Fibroblast of lung (primary cell): Measurements from ENCODE around the gene BRINP2. TPM values are rescaled to one million over a fixed set of nuclear protein-coding genes. Genes with fewer than 3 reads are reported as not detected.

Source experiments
- DNase-seq, 2 donors: peaks; one replicate each; pipeline versions ENCODE4 v3.0.0 to v3.0.0-alpha.2; 2010; ENCODE audit warnings: low read depth in 2 of 2
- H2AFZ ChIP-seq: 2 replicates; pipeline ENCODE4 v1.5.1; 2012; ENCODE audit warnings: low read length, control low read depth, inconsistent platforms
- H3K27ac ChIP-seq: 2 replicates; pipeline ENCODE4 v1.5.1; 2011; ENCODE audit warnings: low read length, control low read depth; ENCODE audit not compliant: insufficient read depth
- H3K27me3 ChIP-seq: 2 replicates; pipeline ENCODE4 v1.5.1; 2011; ENCODE audit warnings: mild to moderate bottlenecking, low read length; ENCODE audit not compliant: control insufficient read depth, insufficient read depth
- H3K36me3 ChIP-seq: 2 replicates; pipeline ENCODE4 v1.5.1; 2011; ENCODE audit warnings: low read length; ENCODE audit not compliant: control insufficient read depth, insufficient read depth
- H3K4me1 ChIP-seq: 2 replicates; pipeline ENCODE4 v1.5.1; 2011; ENCODE audit warnings: low read length; ENCODE audit not compliant: control insufficient read depth, insufficient read depth; ENCODE audit errors: extremely low read depth
- H3K4me2 ChIP-seq: 2 replicates; pipeline ENCODE4 v1.5.1; 2011; ENCODE audit warnings: low read length, control low read depth; ENCODE audit not compliant: insufficient read depth; ENCODE audit errors: extremely low read depth
- H3K4me3 ChIP-seq, 4 experiments: fragments of 200-600 bp in 1 of 4; sonication (generic) in 1 of 4; replicated peaks in 1 of 4; 2 replicates each; pipeline ENCODE4 v1.5.1; 2011 to 2016; ENCODE audit warnings: low read length in 4 of 4, low read depth in 3 of 4, mild to moderate bottlenecking in 3 of 4, control low read depth in 2 of 4, inconsistent platforms in 1 of 4, mixed read lengths in 1 of 4; ENCODE audit not compliant: insufficient read depth in 1 of 4; ENCODE audit errors: control extremely low read depth in 1 of 4
- H3K79me2 ChIP-seq: 2 replicates; pipeline ENCODE4 v1.5.1; 2012; ENCODE audit warnings: mild to moderate bottlenecking, low read length, inconsistent platforms; ENCODE audit not compliant: control insufficient read depth, insufficient read depth
- H3K9ac ChIP-seq: 2 replicates; pipeline ENCODE4 v1.5.1; 2011; ENCODE audit warnings: mild to moderate bottlenecking, low read length, control low read depth; ENCODE audit not compliant: insufficient read depth
- H3K9me3 ChIP-seq: 2 replicates; pipeline ENCODE4 v1.5.1; 2012; ENCODE audit warnings: low read depth, low read length; ENCODE audit not compliant: control insufficient read depth, insufficient read depth
- H4K20me1 ChIP-seq: 2 replicates; pipeline ENCODE4 v1.5.1; 2011; ENCODE audit warnings: low read length; ENCODE audit not compliant: control insufficient read depth, insufficient read depth; ENCODE audit errors: extremely low read depth
- CTCF ChIP-seq, 2 donors: IDR thresholded peaks in 1 of 2; conservative IDR thresholded peaks in 1 of 2; 1 replicate in 1 of 2; 2 replicates in 1 of 2; pipeline ENCODE4 v1.5.1; 2011 to 2012; ENCODE audit warnings: low read length in 2 of 2, control low read depth in 1 of 2, inconsistent platforms in 1 of 2, low read depth in 1 of 2, mild to moderate bottlenecking in 1 of 2
- EZH2 ChIP-seq: IDR thresholded peaks from 2 replicates; pipeline ENCODE4 v1.5.1; 2012; ENCODE audit warnings: low read length, control low read depth, mild to moderate bottlenecking; ENCODE audit errors: missing control alignments
- polyA plus RNA-seq, 2 donors: library from polyadenylated mRNA; depleted of rRNA in 1 of 2; stranded (reverse) in 1 of 2; unstranded in 1 of 2; fragments of >200 nt; gene quantifications; 2 replicates each; pipeline ENCODE4 v1.2.1, GENCODE V29; 2011 to 2012; ENCODE audit warnings: missing spikeins in 1 of 2
- total RNA-seq: library from RNA; depleted of rRNA; stranded (reverse); fragments of >200 nt; gene quantifications from 2 replicates; pipeline ENCODE4 v1.2.1, GENCODE V29; 2014

BRINP2 gene
- total and polyA plus RNA-seq, 2 donors (not counting 1 experiment from before 2014, with no cell fraction given), result under 0.01 to 0.02 TPM

DNA sequence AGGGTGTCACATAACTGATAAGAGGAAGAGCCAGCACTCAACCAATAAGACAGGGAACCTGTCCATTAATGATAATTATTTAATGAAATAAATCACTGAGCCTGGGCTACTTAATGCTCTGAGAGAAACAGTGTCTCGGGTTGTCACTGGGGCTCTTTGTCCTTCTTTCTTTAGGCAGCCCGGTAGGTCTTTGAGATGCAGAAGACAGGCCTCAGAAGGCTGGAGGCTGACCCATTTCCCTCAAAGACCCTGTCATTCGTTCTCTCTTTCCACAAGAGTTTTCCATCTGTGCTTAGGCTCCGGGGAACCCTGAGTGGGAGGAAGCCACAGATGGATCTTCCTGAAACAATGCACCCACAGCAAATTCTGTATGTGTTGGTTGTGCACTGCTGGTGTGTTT lies 68.2 kb downstream of the BRINP2 start:
- Histone ChIP-seq H3K9me3 (no peaks in the 10 kb centered on the region), H2AFZ (no peak overlapping the region), H4K20me1 (no peaks in the 10 kb centered on the region), H3K36me3 (no peaks in the 10 kb centered on the region), H3K4me3 (no peak overlapping the region), H3K27ac (no peak overlapping the region), H3K9ac (no peak overlapping the region), H3K4me2 (no peak overlapping the region), H3K27me3 (no peaks in the 10 kb centered on the region), H3K79me2 (no peaks in the 10 kb centered on the region), H3K4me1 (no peaks in the 10 kb centered on the region)
- TF ChIP-seq EZH2, result no peak
- DNase-seq, result no peak

DNA sequence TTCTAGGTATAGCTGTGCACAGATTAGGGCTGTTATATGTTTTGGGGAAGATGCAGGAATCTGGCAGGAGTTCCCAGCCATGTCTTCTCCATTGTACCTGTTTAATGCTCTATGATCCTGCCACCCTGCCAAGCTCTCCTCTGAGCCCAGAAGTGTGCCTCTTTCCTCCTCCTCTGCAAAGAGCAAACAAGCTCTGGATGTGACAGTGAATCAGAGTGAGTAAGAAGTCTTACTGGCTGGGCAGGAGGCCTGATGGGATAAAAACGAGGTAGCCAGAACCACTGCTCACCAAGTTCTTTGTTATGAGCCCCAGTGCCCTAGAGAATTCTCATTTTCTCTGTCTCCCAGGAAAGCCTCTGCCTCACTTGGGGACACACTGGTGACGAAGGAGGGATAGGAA lies 69.0 kb downstream of the BRINP2 start:
- H3K9me3 ChIP-seq, result no peaks in the 10 kb centered on the region
- DNase-seq, result no peak
- no peaks in the 10 kb centered on the region for H3K27me3 ChIP-seq
- H4K20me1 ChIP-seq, result no peaks in the 10 kb centered on the region
- no peak overlapping the region for H2AFZ ChIP-seq
- no peaks in the 10 kb centered on the region for H3K4me1 ChIP-seq
- H3K4me3 ChIP-seq, result no peak overlapping the region
- no peak overlapping the region for H3K27ac ChIP-seq
- TF ChIP-seq CTCF (conservative IDR thresholded peaks at IDR 0.05 in 1 of 2, IDR thresholded peaks at IDR 0.05 in 1 of 2; ENCODE audit: low read depth in 1 of 2, low read length in 2 of 2) (no peak), EZH2 (no peak)
- H3K36me3 ChIP-seq, result no peaks in the 10 kb centered on the region
- H3K4me2 ChIP-seq, result no peak overlapping the region
- no peak overlapping the region for H3K9ac ChIP-seq
- no peaks in the 10 kb centered on the region for H3K79me2 ChIP-seq

DNA sequence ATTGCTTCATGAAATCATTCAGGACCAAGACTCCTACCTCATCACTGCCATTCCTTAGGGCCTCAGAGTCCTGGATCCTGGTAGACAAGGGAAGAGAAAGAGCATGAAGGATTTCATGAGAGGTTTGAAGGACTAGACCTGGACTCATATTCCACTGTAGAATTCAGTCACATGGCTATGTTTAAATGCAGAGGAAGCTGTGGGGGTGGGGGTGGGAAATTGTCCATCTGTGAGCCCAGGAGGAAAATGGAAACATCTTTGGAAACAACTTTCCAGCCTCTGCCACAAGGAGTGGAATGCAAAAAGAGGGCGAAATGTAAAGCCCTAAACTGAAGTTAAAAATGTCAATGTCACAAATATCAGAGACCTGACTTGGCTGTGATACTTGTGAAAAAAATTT lies 73.0 kb downstream of the BRINP2 start:
- Histone ChIP-seq H3K9me3 (no peaks in the 10 kb centered on the region), H3K79me2 (no peaks in the 10 kb centered on the region), H3K4me1 (no peaks in the 10 kb centered on the region)

More for the DNA sequence above, 73.0 kb downstream of the BRINP2 start:
- Histone ChIP-seq H3K27me3 (no peaks in the 10 kb centered on the region), H2AFZ (no peak overlapping the region), H3K4me2 (no peak overlapping the region), H3K36me3 (no peaks in the 10 kb centered on the region), H3K4me3 (no peak overlapping the region), H3K9ac (no peak overlapping the region), H3K27ac (no peak overlapping the region), H4K20me1 (no peaks in the 10 kb centered on the region)
- DNase-seq, result no peak
- TF ChIP-seq CTCF (conservative IDR thresholded peaks at IDR 0.05 in 1 of 2, IDR thresholded peaks at IDR 0.05 in 1 of 2; ENCODE audit: low read depth in 1 of 2, low read length in 2 of 2) (no peak), EZH2 (no peak)
